ENCODE data around the gene IFI35.

- TF ChIP-seq CTCF (IDR thresholded peaks at IDR 0.05) (no peak), POLR2A (IDR thresholded peaks at IDR 0.05) (no peak)
Observed at GRCh38 chr17:43019418-43019817, 12.8 kb downstream of the IFI35 start.
